Gastroesophageal sphincter (tissue), 4 donors: ENCODE results near the gene TRIO. TPM values are rescaled to one million over a fixed set of nuclear protein-coding genes. Genes with fewer than 3 reads are reported as not detected.
A peak's percentile ranks its signal among the peaks of the same experiment; 100 is the strongest.

Experiments
- ATAC-seq: fragments of 150-250 bp; one replicate; pipeline ENCODE4 v1.9.1; 2016; ENCODE audit warnings: mild to moderate bottlenecking, moderate library complexity
- H3K27ac ChIP-seq, 4 donors: fragments of 200-600 bp; sonication (generic) in 3 of 4; 1 replicate in 3 of 4; 2 replicates in 1 of 4; pipeline ENCODE4 v1.5.1; 2016 to 2019
- H3K27me3 ChIP-seq: fragments of 200-600 bp; sonication (generic); one replicate; pipeline ENCODE4 v1.5.1; 2019
- H3K36me3 ChIP-seq, 2 donors: fragments of 200-600 bp; sonication (generic); one replicate each; pipeline ENCODE4 v1.5.1; 2019; ENCODE audit warnings: control low read depth in 1 of 2
- H3K4me1 ChIP-seq, 3 donors: fragments of 200-600 bp; sonication (generic); 1 replicate in 2 of 3; 2 replicates in 1 of 3; pipeline ENCODE4 v1.5.1; 2016 to 2019; ENCODE audit warnings: control low read depth in 2 of 3
- H3K4me3 ChIP-seq, 2 donors: fragments of 200-600 bp; sonication (generic); one replicate each; pipeline ENCODE4 v1.5.1; 2019; ENCODE audit warnings: mild to moderate bottlenecking in 1 of 2, moderate library complexity in 1 of 2
- H3K9me3 ChIP-seq, 3 donors: fragments of 200-600 bp; sonication (generic); one replicate each; pipeline ENCODE4 v1.5.1; 2017 to 2019; ENCODE audit warnings: control low read depth in 2 of 3
- CTCF ChIP-seq, 4 experiments: fragments of 200-600 bp in 2 of 4; fragments of 450-650 bp in 2 of 4; sonication (generic) in 1 of 4; IDR thresholded peaks; one replicate each; pipeline ENCODE4 v1.5.1; 2017 to 2019; ENCODE audit warnings: antibody characterized with exemption in 4 of 4, mild to moderate bottlenecking in 2 of 4, moderate library complexity in 2 of 4
- EP300 ChIP-seq: sonication (generic); formaldehyde crosslinking; IDR thresholded peaks from one replicate; pipeline ENCODE4 v1.6.1; 2017; ENCODE audit warnings: antibody characterized with exemption, mild to moderate bottlenecking
- POLR2A ChIP-seq, 2 donors: fragments of 450-650 bp; IDR thresholded peaks; one replicate each; pipeline ENCODE4 v1.6.1; 2017; ENCODE audit warnings: antibody characterized with exemption in 2 of 2, mild to moderate bottlenecking in 2 of 2, moderate library complexity in 1 of 2
- POLR2AphosphoS5 ChIP-seq: sonication (generic); formaldehyde crosslinking; IDR thresholded peaks from one replicate; pipeline ENCODE4 v1.6.1; 2017; ENCODE audit warnings: antibody characterized with exemption
- WGBS, 2 donors: methylation state at CpG; one replicate each; pipeline ENCODE4 v1.1.5; 2018; ENCODE audit warnings: low coverage in 1 of 2; 5-methylcytosine and 5-hydroxymethylcytosine counted together
- total RNA-seq, 4 donors: library from RNA; depleted of rRNA; stranded (reverse); fragments of >200 nt; gene quantifications; one replicate each; pipeline ENCODE4 v1.1.0, GENCODE V29; 2016

Gene TRIO
- total RNA-seq, 4 donors from 2014 or later: 69.2 to 257 (median 172) TPM

- Histone ChIP-seq H3K27me3 (no peaks in the 10 kb centered on the region), H3K4me1 (peaks cover 4 to 45% (median 5%) of the 10 kb centered on the region in 3 donors), H3K4me3 (no peak overlapping the region), H3K27ac (peak overlapping the region in 2 of 4 donors; percentile 76 to 86), H3K9me3 (no peaks in the 10 kb centered on the region), H3K36me3 (peaks cover 0 to 70% of the 10 kb centered on the region in 2 donors)
- 80 to 84% methylated on average over 5 to 6 of the region's 6 CpGs for WGBS, 2 donors
- no peak for ATAC-seq
- TF ChIP-seq EP300 (no peak), CTCF (IDR thresholded peaks at IDR 0.05) (no peak), POLR2AphosphoS5 (no peak), POLR2A (IDR thresholded peaks at IDR 0.05) (no peak)
Measured at GRCh38 chr5:14404780-14405179, 261.6 kb downstream of the TRIO start.

- Histone ChIP-seq H3K27ac (peak overlapping the region in 2 of 4 donors; percentile 76 to 86), H3K27me3 (no peaks in the 10 kb centered on the region), H3K4me1 (peaks cover 3 to 45% (median 5%) of the 10 kb centered on the region in 3 donors), H3K9me3 (no peaks in the 10 kb centered on the region), H3K36me3 (peaks cover 0 to 70% of the 10 kb centered on the region in 2 donors), H3K4me3 (no peak overlapping the region)
- 65 to 100% methylated on average over 3 to 5 of the region's 10 CpGs for WGBS, 2 donors
- TF ChIP-seq POLR2AphosphoS5: no peak
- no peak for TF ChIP-seq EP300
- TF ChIP-seq POLR2A (IDR thresholded peaks at IDR 0.05): no peak
- no peak for TF ChIP-seq CTCF (IDR thresholded peaks at IDR 0.05)
- no peak for ATAC-seq
Measured at GRCh38 chr5:14405267-14405666, 262.1 kb downstream of the TRIO start.

GRCh38 chr5:14405706-14406553, 262.8 kb downstream of the TRIO start:
- ATAC-seq: no peak
- Histone ChIP-seq H3K9me3 (no peaks in the 10 kb centered on the region), H3K36me3 (peaks cover 0 to 70% of the 10 kb centered on the region in 2 donors), H3K4me3 (no peak overlapping the region), H3K4me1 (peaks cover 0 to 45% (median 5%) of the 10 kb centered on the region in 3 donors), H3K27ac (peak overlapping the region; percentile 73 to 86 (median 74)), H3K27me3 (no peaks in the 10 kb centered on the region)
- TF ChIP-seq POLR2A (IDR thresholded peaks at IDR 0.05) (no peak), POLR2AphosphoS5 (no peak)
- 88 to 92% methylated on average over 17 to 20 of the region's 22 CpGs for WGBS, 2 donors

- Histone ChIP-seq H3K36me3 (peaks cover 0 to 70% of the 10 kb centered on the region in 2 donors), H3K4me3 (no peak overlapping the region), H3K27me3 (no peaks in the 10 kb centered on the region), H3K9me3 (no peaks in the 10 kb centered on the region), H3K27ac (peak overlapping the region; percentile 73 to 86 (median 74)), H3K4me1 (peaks cover 0 to 50% (median 5%) of the 10 kb centered on the region in 3 donors)
- 52 to 80% methylated on average over 4 of the region's 12 CpGs for WGBS, 2 donors
- no peak for ATAC-seq
- TF ChIP-seq POLR2AphosphoS5: peak; percentile 50
- TF ChIP-seq EP300: no peak
Measured at GRCh38 chr5:14406554-14406849, 263.4 kb downstream of the TRIO start.

GRCh38 chr5:14407051-14407450, 263.9 kb downstream of the TRIO start:
- WGBS, 2 donors: 50 to 83% methylated on average over 1 to 4 of the region's 5 CpGs
- no peak for ATAC-seq
- H3K36me3 ChIP-seq: peaks cover 0 to 70% of the 10 kb centered on the region in 2 donors
- no peaks in the 10 kb centered on the region for H3K9me3 ChIP-seq
- no peak for TF ChIP-seq CTCF (IDR thresholded peaks at IDR 0.05)
- TF ChIP-seq POLR2AphosphoS5: no peak
- no peaks in the 10 kb centered on the region for H3K27me3 ChIP-seq
- H3K4me3 ChIP-seq: no peak overlapping the region
- peak overlapping the region; percentile 73 to 86 (median 74) for H3K27ac ChIP-seq
- H3K4me1 ChIP-seq: peaks cover 0 to 50% (median 5%) of the 10 kb centered on the region in 3 donors

GRCh38 chr5:14407746-14408175, 264.6 kb downstream of the TRIO start:
- ATAC-seq: peak; percentile 57
- H3K27ac ChIP-seq: peak overlapping the region; percentile 73 to 86 (median 74)
- H3K36me3 ChIP-seq: peaks cover 0 to 77% of the 10 kb centered on the region in 2 donors
- H3K4me1 ChIP-seq: peaks cover 0 to 50% (median 5%) of the 10 kb centered on the region in 3 donors
- TF ChIP-seq EP300 (no peak), POLR2AphosphoS5 (peak; percentile 39), POLR2A (IDR thresholded peaks at IDR 0.05) (no peak), CTCF (IDR thresholded peaks at IDR 0.05) (no peak)
- H3K9me3 ChIP-seq: no peaks in the 10 kb centered on the region
- no peak overlapping the region for H3K4me3 ChIP-seq
- 48 to 55% methylated on average over 5 of the region's 5 CpGs for WGBS, 2 donors
- H3K27me3 ChIP-seq: no peaks in the 10 kb centered on the region
